Measurements from ENCODE around the gene CLCN2.

DNA sequence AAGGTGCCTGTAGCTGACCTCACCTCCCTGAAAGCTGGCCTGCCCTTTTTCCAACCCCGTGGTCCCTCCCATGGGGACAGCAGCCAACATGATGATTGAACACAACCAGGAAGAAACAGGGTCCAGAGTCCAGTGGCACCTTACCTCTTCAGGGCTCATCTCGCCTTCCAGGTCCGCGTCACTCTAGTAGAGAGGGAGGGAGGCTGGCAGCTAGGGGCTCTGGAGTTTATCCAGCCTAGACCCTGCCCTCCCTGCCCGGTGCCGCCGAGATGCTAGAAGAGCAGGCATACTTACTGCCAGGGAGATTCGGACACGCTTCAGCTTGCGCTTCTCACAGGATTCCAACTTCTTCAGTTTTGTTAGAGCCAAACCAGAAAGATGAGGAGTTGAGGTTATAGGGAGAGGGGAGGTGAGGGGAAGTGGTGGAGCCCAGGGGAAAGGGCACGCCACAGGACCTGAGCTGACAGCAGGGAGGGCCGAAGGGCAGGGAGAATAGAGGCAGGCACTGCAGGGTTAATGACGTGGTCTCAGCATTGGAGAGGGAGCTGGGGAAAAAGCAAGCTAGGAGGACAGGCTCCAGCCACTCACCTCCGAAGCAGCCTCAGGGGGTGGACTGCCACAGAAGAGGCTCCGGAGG, 9.1 kb downstream of the CLCN2 start:
- TF ChIP-seq, protein P1, sequence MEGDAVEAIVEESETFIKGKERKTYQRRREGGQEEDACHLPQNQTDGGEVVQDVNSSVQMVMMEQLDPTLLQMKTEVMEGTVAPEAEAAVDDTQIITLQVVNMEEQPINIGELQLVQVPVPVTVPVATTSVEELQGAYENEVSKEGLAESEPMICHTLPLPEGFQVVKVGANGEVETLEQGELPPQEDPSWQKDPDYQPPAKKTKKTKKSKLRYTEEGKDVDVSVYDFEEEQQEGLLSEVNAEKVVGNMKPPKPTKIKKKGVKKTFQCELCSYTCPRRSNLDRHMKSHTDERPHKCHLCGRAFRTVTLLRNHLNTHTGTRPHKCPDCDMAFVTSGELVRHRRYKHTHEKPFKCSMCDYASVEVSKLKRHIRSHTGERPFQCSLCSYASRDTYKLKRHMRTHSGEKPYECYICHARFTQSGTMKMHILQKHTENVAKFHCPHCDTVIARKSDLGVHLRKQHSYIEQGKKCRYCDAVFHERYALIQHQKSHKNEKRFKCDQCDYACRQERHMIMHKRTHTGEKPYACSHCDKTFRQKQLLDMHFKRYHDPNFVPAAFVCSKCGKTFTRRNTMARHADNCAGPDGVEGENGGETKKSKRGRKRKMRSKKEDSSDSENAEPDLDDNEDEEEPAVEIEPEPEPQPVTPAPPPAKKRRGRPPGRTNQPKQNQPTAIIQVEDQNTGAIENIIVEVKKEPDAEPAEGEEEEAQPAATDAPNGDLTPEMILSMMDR (conservative IDR thresholded peaks at IDR 0.05; ENCODE audit: low read depth, low read length) = no peak
- TF ChIP-seq EZH2 (IDR thresholded peaks at IDR 0.05; ENCODE audit: low read length, unreplicated experiment) = no peak

Measured in PC-3 (cell line).